B cell (primary cell): ENCODE data around the gene FSHR. TPM values are rescaled to one million over a fixed set of nuclear protein-coding genes. Genes with fewer than 3 reads are reported as not detected.

ENCODE experiments used
- ATAC-seq: fragments of 200-7000 bp; cut with Tn5 transposase; one replicate; pipeline ENCODE4 v1.10.0; 2021; ENCODE audit warnings: low read depth, mild to moderate bottlenecking, moderate number of reproducible peaks, moderate library complexity
- CTCF ChIA-PET: fragments of 350-600 bp; sonication (Branson Sonifier 250); formaldehyde crosslinking; loops from one replicate; lab custom pipeline; 2021; ENCODE audit warnings: antibody characterized with exemption, inconsistent platforms; lab: Charles Lee
- POLR2A ChIA-PET: fragments of 350-600 bp; sonication (Branson Sonifier 250); formaldehyde crosslinking; loops from one replicate; lab custom pipeline; 2021; ENCODE audit warnings: antibody characterized with exemption; lab: Charles Lee
- DNase-seq: peaks from one replicate; pipeline ENCODE4 v3.0.0; 2013
- H2AFZ ChIP-seq: 2 replicates; pipeline ENCODE4 v1.6.1; 2012; ENCODE audit warnings: mild to moderate bottlenecking, low read depth, low read length; ENCODE audit not compliant: insufficient read depth, poor library complexity, severe bottlenecking
- H3K27ac ChIP-seq, 2 donors: 1 replicate in 1 of 2; 2 replicates in 1 of 2; pipeline ENCODE4 v1.5.1; 2012 to 2013; ENCODE audit warnings: low read length in 2 of 2, mild to moderate bottlenecking in 2 of 2, moderate library complexity in 1 of 2
- H3K27me3 ChIP-seq, 4 experiments: fragments of 200-600 bp in 1 of 4; sonication (generic) in 1 of 4; replicated peaks in 1 of 4; 1 replicate in 2 of 4; 2 replicates in 2 of 4; pipeline versions ENCODE4 v1.6.1 to v1.7.0; 2013 to 2016; ENCODE audit warnings: low read length in 3 of 4, mild to moderate bottlenecking in 2 of 4, mixed read lengths in 1 of 4, moderate library complexity in 1 of 4; ENCODE audit not compliant: insufficient read depth in 4 of 4, control insufficient read depth in 3 of 4; ENCODE audit errors: control extremely low read depth in 1 of 4
- H3K36me3 ChIP-seq, 2 experiments: replicated peaks in 1 of 2; 1 replicate in 1 of 2; 2 replicates in 1 of 2; pipeline versions ENCODE4 v1.6.1 to v1.7.1; 2013; ENCODE audit warnings: low read length in 1 of 2; ENCODE audit not compliant: insufficient read depth in 2 of 2, control insufficient read depth in 1 of 2; ENCODE audit errors: control extremely low read depth in 1 of 2, extremely low read depth in 1 of 2
- H3K4me1 ChIP-seq, 2 donors: fragments of 200-600 bp in 1 of 2; sonication (generic) in 1 of 2; 1 replicate in 1 of 2; 2 replicates in 1 of 2; pipeline versions ENCODE4 v1.5.1 to v1.6.1; 2013 to 2017; ENCODE audit warnings: low read length in 2 of 2; ENCODE audit not compliant: control insufficient read depth in 2 of 2, insufficient read depth in 2 of 2
- H3K4me2 ChIP-seq: replicated peaks from 2 replicates; pipeline ENCODE3; 2012; ENCODE audit warnings: mild to moderate bottlenecking, low read depth, low read length; ENCODE audit not compliant: poor library complexity, severe bottlenecking
- H3K4me3 ChIP-seq, 5 experiments: fragments of 200-600 bp in 1 of 5; sonication (generic) in 1 of 5; 1 replicate in 3 of 5; 2 replicates in 2 of 5; pipeline versions ENCODE4 v1.5.1 to v1.7.0; 2011 to 2016; ENCODE audit warnings: low read length in 4 of 5, mild to moderate bottlenecking in 4 of 5, low read depth in 2 of 5, control low read depth in 1 of 5, moderate library complexity in 1 of 5; ENCODE audit not compliant: insufficient read depth in 1 of 5; ENCODE audit errors: control extremely low read depth in 1 of 5, extremely low read depth in 1 of 5
- H3K79me2 ChIP-seq: fragments of 200-600 bp; sonication (generic); one replicate; pipeline ENCODE4 v1.6.0; 2016; ENCODE audit warnings: low read length; ENCODE audit not compliant: control insufficient read depth, insufficient read depth
- H3K9ac ChIP-seq: fragments of 200-600 bp; sonication (generic); 2 replicates; pipeline ENCODE4 v1.6.1; 2017; ENCODE audit warnings: mild to moderate bottlenecking, low read length, moderate library complexity
- H3K9me3 ChIP-seq, 3 donors: one replicate each; pipeline versions ENCODE4 v1.6.1 to v1.7.1; 2013; ENCODE audit warnings: low read length in 2 of 3; ENCODE audit not compliant: control insufficient read depth in 2 of 3, insufficient read depth in 1 of 3; ENCODE audit errors: control extremely low read depth in 1 of 3
- H4K20me1 ChIP-seq: 2 replicates; pipeline ENCODE4 v1.6.0; 2012; ENCODE audit warnings: mild to moderate bottlenecking, low read length; ENCODE audit not compliant: insufficient read depth, control insufficient read depth, poor library complexity, severe bottlenecking
- H3K27ac Mint-ChIP-seq: one replicate; pipeline ENCODE4 v1.8.0; 2021; ENCODE audit warnings: mixed read lengths
- H3K27me3 Mint-ChIP-seq: one replicate; pipeline ENCODE4 v1.8.0; 2021; ENCODE audit warnings: mixed read lengths
- H3K4me1 Mint-ChIP-seq: one replicate; pipeline ENCODE4 v1.8.0; 2021; ENCODE audit warnings: mixed read lengths
- H3K4me3 Mint-ChIP-seq: one replicate; pipeline ENCODE4 v1.8.0; 2021; ENCODE audit warnings: mixed read lengths
- H3K9me3 Mint-ChIP-seq: one replicate; pipeline ENCODE4 v1.8.0; 2022; ENCODE audit warnings: mixed read lengths; ENCODE audit not compliant: insufficient read depth
- CTCF ChIP-seq: fragments of 200-600 bp; IDR thresholded peaks from one replicate; pipeline ENCODE4 v1.8.0; 2022; ENCODE audit warnings: antibody characterized with exemption, mild to moderate bottlenecking
- EZH2 ChIP-seq: IDR thresholded peaks from 2 replicates; pipeline ENCODE4 v1.6.1; 2012; ENCODE audit warnings: borderline replicate concordance, low read depth, mild to moderate bottlenecking, moderate library complexity, low read length; ENCODE audit not compliant: insufficient read depth, poor library complexity, severe bottlenecking
- WGBS: methylation state at CpG from one replicate; pipeline ENCODE4 v1.1.5; 2013; ENCODE audit warnings: missing lambda C conversion rate; ENCODE audit not compliant: insufficient coverage; 5-methylcytosine and 5-hydroxymethylcytosine counted together
- intact Hi-C: fragments of 100-400 bp; cut with micrococcal nuclease; formaldehyde crosslinking; loops from one replicate; pipeline ENCODE4 v1.10.0; 2022
- polyA plus RNA-seq: library from polyadenylated mRNA; depleted of rRNA; stranded (reverse); fragments of >200 nt; gene quantifications from 2 replicates; pipeline ENCODE4 v1.2.3, GENCODE V29; 2012
- total RNA-seq, 2 donors: library from RNA; stranded (reverse); fragments of 120-200 nt in 1 of 2; gene quantifications; 1 replicate in 1 of 2; 2 replicates in 1 of 2; pipeline versions ENCODE4 v1.2.3 to v1.2.4, GENCODE V29; 2013 to 2022

FSHR gene
- total and polyA plus RNA-seq, 2 donors (not counting 1 experiment from before 2014, with no cell fraction given), result not detected

GRCh38 chr2:49032936-49033335 is 121.4 kb downstream of the FSHR start:
- intact Hi-C loops, result no loop called here
- H3K4me1 ChIP-seq, result no peaks in the 10 kb centered on the region
- DNase-seq (no peak), ATAC-seq (no peak)
- no peaks in the 10 kb centered on the region for H4K20me1 ChIP-seq
- H3K4me3 ChIP-seq, result no peak overlapping the region
- no peak overlapping the region for H3K9ac ChIP-seq
- Mint-ChIP-seq H3K4me3 (no peak overlapping the region), H3K27me3 (no peaks in the 10 kb centered on the region), H3K27ac (no peak overlapping the region), H3K9me3 (no peaks in the 10 kb centered on the region), H3K4me1 (no peaks in the 10 kb centered on the region)
- H3K4me2 ChIP-seq, result no peak overlapping the region
- WGBS, result 50% methylated on average over 1 of the region's 1 CpG
- CTCF ChIA-PET, result no interaction called here
- no peak overlapping the region for H3K27ac ChIP-seq
- POLR2A ChIA-PET, result no interaction called here
- no peaks in the 10 kb centered on the region for H3K36me3 ChIP-seq
- no peaks in the 10 kb centered on the region for H3K27me3 ChIP-seq
- TF ChIP-seq CTCF (no peak), EZH2 (no peak)
- no peaks in the 10 kb centered on the region for H3K79me2 ChIP-seq
- no peaks in the 10 kb centered on the region for H3K9me3 ChIP-seq
- H2AFZ ChIP-seq, result no peak overlapping the region

DNA sequence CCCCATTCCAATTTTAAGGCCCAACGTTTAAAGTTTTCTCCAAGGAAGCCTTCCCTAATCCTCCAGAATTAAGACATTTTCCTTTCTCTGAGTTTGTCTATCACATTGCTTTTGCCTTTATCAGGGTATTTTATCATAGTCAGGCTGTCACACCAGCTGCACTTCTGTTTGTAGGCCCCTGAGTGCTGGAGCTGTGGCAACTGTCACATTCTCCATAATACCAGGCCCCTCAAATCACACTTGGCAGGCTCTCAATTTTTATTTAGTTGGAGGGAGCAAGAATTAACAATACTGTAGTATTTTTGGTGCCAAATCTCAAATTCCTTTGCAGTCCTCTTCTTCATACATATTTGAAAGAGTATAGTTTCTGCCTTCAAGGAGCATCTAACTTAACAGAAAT is 122.2 kb downstream of the FSHR start:
- H3K9ac ChIP-seq, result no peak overlapping the region
- Mint-ChIP-seq H3K4me3 (no peak overlapping the region), H3K27me3 (no peaks in the 10 kb centered on the region), H3K9me3 (no peaks in the 10 kb centered on the region), H3K27ac (no peak overlapping the region), H3K4me1 (no peaks in the 10 kb centered on the region)
- TF ChIP-seq CTCF (no peak), EZH2 (no peak)
- no peaks in the 10 kb centered on the region for H3K36me3 ChIP-seq
- ChIA-PET POLR2A (no interaction called here), CTCF (no interaction called here)
- intact Hi-C loops, result no loop called here
- DNase-seq (no peak), ATAC-seq (no peak)
- H3K79me2 ChIP-seq, result no peaks in the 10 kb centered on the region
- 100% methylated on average over 1 of the region's 1 CpG for WGBS
- H3K27ac ChIP-seq, result no peak overlapping the region
- no peak overlapping the region for H3K4me3 ChIP-seq
- H3K27me3 ChIP-seq, result no peaks in the 10 kb centered on the region
- H3K4me2 ChIP-seq, result no peak overlapping the region
- no peaks in the 10 kb centered on the region for H3K9me3 ChIP-seq
- no peak overlapping the region for H2AFZ ChIP-seq
- H4K20me1 ChIP-seq, result no peaks in the 10 kb centered on the region
- H3K4me1 ChIP-seq, result no peaks in the 10 kb centered on the region
